AG04450 (cell line): ENCODE measurements around the gene ROPN1L. TPM values are rescaled to one million over a fixed set of nuclear protein-coding genes. Genes with fewer than 3 reads are reported as not detected.

Experiments
- polyA plus RNA-seq: library from polyadenylated mRNA; depleted of rRNA; stranded (reverse); fragments of >200 nt; gene quantifications from 2 replicates; pipeline ENCODE4 v1.2.3, GENCODE V29; 2011; rRNA removed
- small RNA-seq: library from RNA; depleted of rRNA; stranded (forward); fragments of <200 nt; gene quantifications from one replicate; pipeline ENCODE3, GENCODE V24; 2012; ENCODE audit warnings: low read depth; ENCODE audit not compliant: insufficient read length

The ROPN1L gene
- polyA plus RNA-seq, 1 experiment: 0.24 TPM

Small RNAs within 50 kb of the gene (small RNA-seq; reads per million reads assigned to genes)
- gene MIR6131: not detected

Other genes with a start within 250 kb of the ROPN1L start
- 31.3 and 31.9 TPM in 2 replicates for gene ATPSCKMT, start 192.0 kb upstream of the ROPN1L start, polyA plus RNA-seq
- 344 and 390 TPM in 2 replicates for gene CCT5, start 191.6 kb upstream of the ROPN1L start, polyA plus RNA-seq
- gene CMBL, start 134.0 kb upstream of the ROPN1L start, polyA plus RNA-seq: 37.2 and 43.0 TPM in 2 replicates
- gene MARCHF6, start 88.2 kb upstream of the ROPN1L start, polyA plus RNA-seq: 102 and 136 TPM in 2 replicates
- gene ANKRD33B, start 122.2 kb downstream of the ROPN1L start, polyA plus RNA-seq: 4.6 and 4.8 TPM in 2 replicates